Putamen (tissue), 1 donor: ENCODE measurements around the gene DCAF10.
"Not testable (repeated sequence)": the region's sequence is repeated elsewhere in the genome, so short reads cannot be mapped to it uniquely, and the experiment has no call there.

Experiments
- DNase-seq: peaks from one replicate; pipeline ENCODE4 v3.0.0-alpha.2; 2016; ENCODE audit warnings: low spot score

DCAF10 gene

GRCh38 chr9:37790096-37790495 lies 10.5 kb upstream of the DCAF10 start:
- no peak for DNase-seq

DNA sequence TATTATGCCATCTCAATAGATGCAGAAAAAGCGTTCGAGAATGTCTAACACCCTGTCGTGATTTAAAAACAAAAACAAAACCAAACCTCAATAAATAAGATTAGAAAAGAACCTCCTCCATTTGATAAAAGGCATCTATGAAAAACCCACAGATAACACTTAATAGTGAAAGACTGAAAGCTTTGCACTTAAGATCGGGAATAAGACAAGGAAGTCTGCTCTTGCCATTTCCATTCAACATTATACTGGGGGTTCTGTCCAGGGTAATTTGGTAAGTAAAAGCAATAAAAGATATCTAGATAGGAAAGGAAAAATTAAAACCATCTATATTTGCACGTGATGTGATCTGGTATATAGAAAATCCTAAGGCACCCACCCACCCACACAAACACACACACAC lies 8.5 kb upstream of the DCAF10 start:
- DNase-seq = no peak

DNA sequence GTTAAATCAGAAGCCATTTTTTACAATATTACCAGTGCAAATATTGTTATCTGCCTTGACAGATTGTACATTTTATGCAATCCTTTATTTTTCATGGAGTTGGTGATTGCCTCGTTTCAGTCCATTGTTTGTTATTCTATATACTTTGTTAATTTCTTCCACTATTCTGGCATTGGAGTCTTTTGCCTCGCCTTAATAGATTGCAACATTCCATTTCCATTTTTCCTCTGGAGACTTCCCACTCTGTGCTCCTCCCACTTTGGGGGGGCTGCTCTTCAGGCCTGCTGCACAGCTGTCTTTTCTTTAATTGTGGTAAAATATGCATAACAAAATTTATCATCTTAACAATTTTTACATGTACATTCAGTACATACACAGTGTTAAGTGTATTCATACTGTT lies 4.4 kb upstream of the DCAF10 start:
- DNase-seq = no peak

DNA sequence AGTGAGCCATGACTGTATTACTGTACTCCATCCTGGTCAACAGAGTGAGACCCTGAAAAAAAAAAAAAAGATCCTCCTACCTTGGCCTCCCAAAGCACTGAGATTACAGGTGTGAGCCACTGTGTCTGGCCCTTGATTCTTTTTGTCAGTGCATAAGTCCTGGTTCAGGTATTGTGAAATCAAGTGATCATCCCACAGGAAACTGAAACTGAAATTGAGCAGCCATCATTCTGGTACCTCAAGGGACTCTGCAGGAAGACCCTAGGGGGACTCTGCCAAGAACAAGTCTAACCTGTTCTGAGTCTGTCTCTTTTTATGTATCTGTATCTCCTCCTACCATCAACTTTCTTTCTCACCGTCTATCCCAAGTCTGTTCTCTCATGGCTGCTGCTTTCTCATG lies 1.9 kb upstream of the DCAF10 start:
- no peak for DNase-seq

DNA sequence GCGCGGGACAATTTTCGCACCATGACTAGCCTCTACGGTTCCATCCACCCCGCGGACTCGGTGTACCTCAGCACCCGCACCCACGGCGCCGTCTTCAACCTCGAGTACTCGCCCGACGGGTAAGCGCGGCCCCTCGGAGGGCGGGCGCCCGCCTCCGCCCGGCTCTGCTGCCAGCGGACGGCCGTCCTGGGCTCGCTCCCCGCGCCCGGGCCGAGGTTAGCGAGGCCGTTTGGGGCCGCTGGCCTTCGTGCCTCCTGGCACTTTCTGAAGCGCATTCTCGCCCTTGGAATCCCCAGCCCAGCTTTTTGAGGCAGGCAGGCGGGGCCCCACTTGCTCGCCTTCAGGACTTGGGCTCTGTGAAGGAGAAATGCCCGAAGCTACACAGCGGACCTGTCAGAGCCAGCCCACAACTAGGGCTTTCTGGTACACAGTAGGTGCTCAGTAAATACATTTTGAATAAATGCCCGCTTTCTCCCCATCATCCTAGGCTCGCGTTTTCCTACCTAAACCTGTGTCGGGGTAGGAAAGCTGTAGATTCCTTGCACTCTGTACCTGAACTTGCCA lies 772 bp downstream of the DCAF10 start:
- DNase-seq = no peak

DNA sequence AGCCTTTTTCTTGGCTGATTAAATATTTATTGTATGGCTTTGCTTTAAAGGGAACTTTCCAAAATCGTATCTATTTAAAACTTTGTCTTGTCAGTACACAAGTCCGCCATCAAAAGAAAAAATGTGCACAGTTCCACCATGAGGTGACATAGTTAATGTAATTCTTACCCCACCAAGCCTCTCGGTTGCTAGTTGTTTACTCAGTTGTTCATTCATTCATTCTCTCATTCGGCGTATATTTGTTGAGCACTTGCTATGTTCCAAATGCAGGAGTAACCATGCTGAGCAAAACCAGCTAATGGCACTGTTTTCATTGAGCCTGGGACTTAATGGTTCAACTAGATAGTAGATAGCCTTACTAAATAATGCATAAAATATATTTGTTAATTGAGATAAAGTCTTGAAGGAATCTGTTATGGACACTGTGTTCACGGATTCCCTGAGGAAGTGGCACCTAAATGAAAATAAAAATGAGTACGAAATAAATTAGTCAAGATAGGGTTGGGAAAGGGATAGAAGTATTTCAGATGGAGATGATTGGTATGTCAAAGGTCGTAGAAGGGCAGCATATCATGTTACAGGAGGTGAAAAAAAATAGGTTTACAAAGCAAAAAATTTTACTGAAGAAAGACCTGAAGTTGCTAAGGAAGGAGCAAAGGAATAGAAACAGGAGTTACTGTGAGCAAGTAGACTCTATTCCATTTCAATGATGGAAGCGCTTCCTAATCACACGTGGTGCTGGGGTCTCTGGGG lies 1.5 kb downstream of the DCAF10 start:
- DNase-seq = no peak

GRCh38 chr9:37806271-37806670 lies 5.7 kb downstream of the DCAF10 start:
- DNase-seq = no peak

DNA sequence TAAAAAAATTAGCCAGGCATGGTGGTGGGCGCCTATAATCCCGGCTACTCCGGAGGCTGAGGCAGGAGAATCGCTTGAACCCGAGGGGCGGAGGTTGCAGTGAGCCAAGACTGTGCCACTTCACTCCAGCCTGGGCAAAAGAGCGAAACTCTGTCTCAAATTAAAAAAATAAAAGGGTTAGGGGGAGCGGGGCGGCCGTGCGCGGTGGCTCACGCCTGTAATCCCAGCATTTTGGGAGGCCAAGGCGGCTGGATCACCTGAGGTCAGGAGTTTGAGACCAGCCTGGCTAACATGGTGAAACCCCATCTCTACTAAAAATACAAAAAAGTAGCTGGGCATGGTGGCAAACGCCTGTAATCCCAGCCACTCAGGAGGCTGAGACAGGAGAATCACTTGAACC lies 9.1 kb downstream of the DCAF10 start:
- not testable (repeated sequence) for DNase-seq

- DNase-seq = no peak
These were observed 11.4 kb downstream of the DCAF10 start for GRCh38 chr9:37811906-37812476.

- no peak for DNase-seq
These were observed 12.3 kb downstream of the DCAF10 start for GRCh38 chr9:37812773-37813379.

DNA sequence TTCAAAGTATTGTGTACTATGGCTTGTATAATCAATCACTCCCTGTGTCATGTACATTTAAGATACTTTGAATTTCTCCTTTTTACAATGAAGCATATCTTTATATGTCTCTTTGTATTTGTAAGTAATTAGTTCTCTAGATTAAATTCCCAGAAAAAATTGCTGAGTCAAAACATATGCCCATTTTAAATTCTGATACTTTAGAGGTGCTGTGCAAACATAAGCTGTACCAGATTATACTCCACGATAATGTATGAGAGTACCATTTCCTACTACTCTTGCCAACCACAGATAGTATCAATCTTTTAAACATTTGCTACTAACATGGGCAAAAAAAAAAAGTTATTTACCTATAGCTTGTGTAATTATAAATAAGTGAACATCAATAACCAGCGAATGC lies 18.3 kb downstream of the DCAF10 start:
- no peak for DNase-seq

GRCh38 chr9:37820142-37820541 lies 19.5 kb downstream of the DCAF10 start:
- DNase-seq = no peak

DNA sequence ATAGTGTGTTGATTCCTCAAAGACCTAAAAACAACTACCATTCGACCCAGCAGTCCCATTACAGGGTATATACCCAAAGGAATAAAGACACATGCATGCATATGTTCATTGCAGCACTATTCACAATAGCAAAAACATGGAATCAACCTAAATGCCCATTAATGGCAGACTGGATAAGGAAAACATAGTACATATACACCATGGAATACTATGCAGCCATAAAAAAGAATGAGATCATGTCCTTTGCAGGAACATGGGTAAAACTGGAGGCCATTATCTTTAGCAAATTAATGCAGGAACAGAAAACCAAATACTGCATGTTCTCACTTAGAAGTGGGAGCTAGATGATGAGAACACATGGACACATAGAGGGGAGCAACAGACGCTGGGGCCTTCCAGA lies 24.6 kb downstream of the DCAF10 start:
- not testable (repeated sequence) for DNase-seq

DNA sequence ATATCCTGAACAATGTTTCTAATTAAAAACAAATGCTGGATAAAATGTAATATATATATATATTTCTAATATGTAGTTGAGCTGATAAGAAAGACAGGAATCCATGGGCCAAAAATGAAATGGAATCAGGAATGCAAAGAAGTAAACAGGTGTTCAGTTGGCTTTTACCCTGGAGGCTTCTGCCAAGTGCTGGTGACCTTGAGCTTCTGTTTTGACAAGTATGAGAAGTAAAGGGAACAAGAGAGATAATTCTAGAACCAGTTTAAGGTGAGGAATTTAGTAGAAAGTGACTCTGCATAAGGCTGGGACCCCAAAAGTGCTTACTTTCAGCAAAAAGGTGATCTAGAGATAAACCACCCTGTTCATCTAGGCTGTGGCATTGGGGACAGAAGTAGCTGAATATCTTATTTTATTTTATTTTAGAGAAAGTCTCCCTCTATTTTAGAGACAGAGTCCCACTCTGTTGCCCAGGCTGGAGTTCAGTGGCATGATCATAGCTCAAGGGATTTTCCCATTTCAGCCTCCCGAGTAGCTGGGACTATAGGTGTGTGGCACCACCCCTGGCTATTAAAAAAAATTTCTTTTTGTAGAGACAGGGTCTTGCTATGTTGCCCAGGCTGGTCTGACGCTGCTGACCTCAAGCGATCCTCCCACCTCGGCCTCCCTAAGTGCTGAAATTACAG lies 27.0 kb downstream of the DCAF10 start:
- DNase-seq = no peak

DNA sequence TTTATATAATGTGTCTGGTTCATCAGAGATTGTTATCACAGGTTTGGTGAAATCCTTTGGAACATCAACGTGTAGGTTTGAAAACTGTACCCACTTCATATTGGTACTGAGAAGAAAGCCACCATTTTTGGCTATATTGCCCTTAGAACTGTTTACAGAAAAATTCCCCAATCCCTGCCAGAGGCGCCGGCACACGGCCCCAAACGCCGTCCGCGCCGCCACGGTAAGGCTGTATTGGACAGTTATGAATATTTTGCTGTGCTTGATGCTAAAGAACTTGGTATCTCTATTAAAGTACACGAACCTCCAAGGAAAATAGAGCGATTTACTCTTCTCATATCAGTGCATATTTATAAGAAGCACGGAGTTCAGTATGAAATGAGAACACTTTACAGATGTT lies 35.2 kb downstream of the DCAF10 start:
- DNase-seq = no peak

GRCh38 chr9:37836386-37836785 lies 35.8 kb downstream of the DCAF10 start:
- no peak for DNase-seq

DNA sequence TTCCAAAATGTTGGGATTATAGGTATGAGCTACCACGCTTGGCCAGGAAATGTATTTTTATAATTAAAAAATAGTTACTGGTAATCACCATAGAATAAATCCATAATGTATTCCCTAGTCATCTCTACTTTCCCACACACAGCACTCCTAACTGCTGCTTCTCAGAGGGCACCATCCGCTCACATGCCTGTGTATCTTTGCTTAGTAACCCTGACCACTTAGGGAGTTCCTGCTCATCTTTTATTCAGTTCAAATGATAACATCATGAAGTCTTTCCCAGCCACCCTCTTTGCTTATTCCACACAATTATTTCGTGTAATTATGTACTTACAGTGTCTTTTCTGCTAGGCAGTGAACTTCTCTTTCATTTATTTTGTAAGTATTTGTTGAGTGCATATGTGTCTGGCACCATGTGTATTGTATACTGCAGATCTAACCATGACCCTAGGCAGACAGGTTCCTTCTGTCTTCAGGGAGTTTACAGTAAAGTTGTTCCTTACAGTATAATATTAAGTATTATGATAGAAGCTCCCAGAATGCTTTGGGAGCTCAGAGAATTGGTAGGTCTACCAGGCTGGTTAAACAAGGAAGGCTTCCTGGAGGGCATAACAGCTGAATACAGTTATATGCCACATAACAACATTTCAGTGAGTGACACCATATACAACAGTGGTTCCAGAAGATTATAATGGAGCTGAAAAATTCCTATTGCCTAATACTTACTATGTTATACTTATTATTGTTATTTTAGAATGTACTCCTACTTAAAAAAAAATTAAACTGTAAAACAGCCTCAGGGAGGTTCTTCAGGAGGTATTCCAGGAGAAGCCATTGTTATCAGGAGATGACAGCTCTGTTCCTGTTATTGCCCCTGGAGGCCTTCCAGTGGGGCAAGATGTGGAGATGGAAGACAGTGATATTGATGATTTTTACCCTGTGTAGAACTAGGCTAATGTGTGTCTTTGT lies 39.2 kb downstream of the DCAF10 start:
- no peak for DNase-seq

GRCh38 chr9:37840560-37841194 lies 40.1 kb downstream of the DCAF10 start:
- no peak for DNase-seq

- no peak for DNase-seq
These were observed 51.6 kb downstream of the DCAF10 start for GRCh38 chr9:37852222-37852621.

DNA sequence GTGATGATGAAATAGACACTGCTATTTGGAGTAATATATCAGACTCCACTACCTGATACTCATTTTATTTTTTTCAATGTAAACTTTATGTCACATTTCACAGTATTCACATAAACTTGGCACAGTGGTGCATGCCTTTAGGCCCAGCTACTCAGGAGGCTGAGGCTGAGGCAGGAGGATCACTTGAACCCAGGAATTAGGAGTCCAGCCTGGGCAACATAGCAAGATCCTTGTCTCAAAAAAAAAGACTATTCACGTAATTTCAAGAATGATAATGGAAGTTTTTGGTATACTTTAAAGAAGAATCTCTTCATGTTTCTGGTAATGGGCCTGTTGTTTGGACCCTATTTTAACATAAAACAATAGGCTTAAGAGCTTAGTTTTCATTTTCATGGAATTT lies 56.0 kb downstream of the DCAF10 start:
- DNase-seq = no peak

DNA sequence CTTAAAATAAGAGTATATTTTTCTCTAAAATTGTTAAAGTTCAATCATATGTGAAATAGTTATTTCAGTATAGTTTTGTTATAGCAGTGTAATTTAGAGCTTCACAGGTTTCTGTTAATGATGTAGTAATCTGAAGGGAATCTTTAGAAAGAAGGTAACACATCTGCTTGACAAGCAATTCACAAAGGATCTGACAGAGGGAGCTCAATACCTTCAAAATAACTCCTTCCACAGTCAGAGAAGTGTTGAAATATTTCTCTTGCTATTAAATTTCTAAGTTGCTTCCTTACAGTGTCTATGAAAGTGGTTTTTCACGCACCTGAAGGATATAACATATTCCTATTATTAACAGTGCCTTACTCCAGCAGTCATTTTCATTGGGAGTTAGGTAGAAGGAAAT lies 58.4 kb downstream of the DCAF10 start:
- DNase-seq = no peak
